Measurements from ENCODE around the gene SFT2D1.

GRCh38 chr6:166309977-166310376 lies 32.4 kb downstream of the SFT2D1 start:
- no peak for TF ChIP-seq POLR2A (IDR thresholded peaks at IDR 0.05)
- no peak for TF ChIP-seq CTCF (IDR thresholded peaks at IDR 0.05)
- TF ChIP-seq POLR2AphosphoS5 (IDR thresholded peaks at IDR 0.05) = no peak

All from breast epithelium (tissue), 3 donors.